H9 (cell line): Measurements from ENCODE around the gene EFNA5. TPM values are rescaled to one million over a fixed set of nuclear protein-coding genes. Genes with fewer than 3 reads are reported as not detected.

Source experiments
- DNase-seq: peaks from one replicate; pipeline ENCODE4 v3.0.0-alpha.2; 2017
- H2AFZ ChIP-seq: one replicate; pipeline ENCODE4 v1.6.1; 2013; ENCODE audit warnings: mild to moderate bottlenecking, low read length, control low read depth, moderate library complexity
- H2AK5ac ChIP-seq: 2 replicates; pipeline ENCODE4 v1.6.1; 2013; ENCODE audit warnings: low read length, control low read depth, mixed read lengths; ENCODE audit not compliant: insufficient read length
- H2BK120ac ChIP-seq: one replicate; pipeline ENCODE4 v1.6.1; 2013; ENCODE audit warnings: low read depth, mild to moderate bottlenecking, low read length, control low read depth, inconsistent platforms; ENCODE audit not compliant: poor library complexity, severe bottlenecking
- H2BK12ac ChIP-seq: 2 replicates; pipeline ENCODE4 v1.6.1; 2013; ENCODE audit warnings: low read length, control low read depth, mixed read lengths, low read depth; ENCODE audit not compliant: insufficient read length
- H2BK15ac ChIP-seq: 2 replicates; pipeline ENCODE4 v1.6.1; 2013; ENCODE audit warnings: low read depth, low read length, control low read depth
- H2BK20ac ChIP-seq: one replicate; pipeline ENCODE4 v1.6.1; 2013; ENCODE audit warnings: low read depth, mild to moderate bottlenecking, low read length, control low read depth, inconsistent platforms; ENCODE audit not compliant: poor library complexity, severe bottlenecking
- H2BK5ac ChIP-seq: 2 replicates; pipeline ENCODE4 v1.6.1; 2013; ENCODE audit warnings: low read length, control low read depth, mixed read lengths; ENCODE audit not compliant: insufficient read length
- H3K14ac ChIP-seq: 2 replicates; pipeline ENCODE4 v1.6.1; 2013; ENCODE audit warnings: low read length, control low read depth; ENCODE audit not compliant: insufficient read depth
- H3K18ac ChIP-seq: 2 replicates; pipeline ENCODE4 v1.6.1; 2013; ENCODE audit warnings: low read depth, mild to moderate bottlenecking, mixed read lengths, low read length, control low read depth; ENCODE audit not compliant: insufficient read length
- H3K23ac ChIP-seq: 2 replicates; pipeline ENCODE4 v1.6.1; 2013; ENCODE audit warnings: low read length, control low read depth, mixed read lengths, low read depth; ENCODE audit not compliant: insufficient read length
- H3K23me2 ChIP-seq: 2 replicates; pipeline ENCODE4 v1.6.1; 2013; ENCODE audit warnings: low read depth, mild to moderate bottlenecking, mixed read lengths, low read length, control low read depth; ENCODE audit not compliant: insufficient read length, poor library complexity, severe bottlenecking
- H3K27ac ChIP-seq: 2 replicates; pipeline ENCODE4 v1.5.1; 2013; ENCODE audit warnings: low read length, control low read depth, mixed read lengths, low read depth; ENCODE audit not compliant: insufficient read length
- H3K27me3 ChIP-seq: 2 replicates; pipeline ENCODE4 v1.6.1; 2013; ENCODE audit warnings: low read length, control low read depth, inconsistent platforms; ENCODE audit not compliant: insufficient read depth
- H3K4ac ChIP-seq: 2 replicates; pipeline ENCODE4 v1.6.1; 2013; ENCODE audit warnings: low read depth, mild to moderate bottlenecking, control low read depth, inconsistent platforms, low read length, moderate library complexity
- H3K4me1 ChIP-seq: 2 replicates; pipeline ENCODE4 v1.6.1; 2013; ENCODE audit warnings: low read length, control low read depth, inconsistent platforms; ENCODE audit not compliant: insufficient read depth
- H3K4me2 ChIP-seq: 2 replicates; pipeline ENCODE4 v1.6.1; 2013; ENCODE audit warnings: low read length, control low read depth, mixed read lengths; ENCODE audit not compliant: insufficient read length, insufficient read depth
- H3K56ac ChIP-seq: 2 replicates; pipeline ENCODE4 v1.6.1; 2013; ENCODE audit warnings: low read depth, mild to moderate bottlenecking, mixed read lengths, low read length, control low read depth; ENCODE audit not compliant: insufficient read length
- H3K79me1 ChIP-seq: 2 replicates; pipeline ENCODE4 v1.6.1; 2013; ENCODE audit warnings: low read depth, mild to moderate bottlenecking, moderate library complexity, low read length, control low read depth, inconsistent platforms; ENCODE audit not compliant: insufficient read depth, poor library complexity, severe bottlenecking
- H3K79me2 ChIP-seq: 2 replicates; pipeline ENCODE4 v1.6.1; 2013; ENCODE audit warnings: low read length, control low read depth, inconsistent platforms; ENCODE audit not compliant: insufficient read depth
- H3K9ac ChIP-seq: 2 replicates; pipeline ENCODE4 v1.6.1; 2013; ENCODE audit warnings: low read length, control low read depth, mixed read lengths; ENCODE audit not compliant: insufficient read length; ENCODE audit errors: extremely low read depth
- H3K9me3 ChIP-seq: one replicate; pipeline ENCODE4 v1.6.1; 2013; ENCODE audit warnings: low read depth, low read length, inconsistent platforms; ENCODE audit not compliant: control insufficient read depth
- H3T11ph ChIP-seq: one replicate; pipeline ENCODE4 v1.6.1; 2013; ENCODE audit warnings: mild to moderate bottlenecking, low read length, control low read depth, inconsistent platforms
- H4K20me1 ChIP-seq: one replicate; pipeline ENCODE4 v1.6.1; 2013; ENCODE audit not compliant: control insufficient read depth, insufficient read length, insufficient read depth
- H4K5ac ChIP-seq: 2 replicates; pipeline ENCODE4 v1.6.1; 2013; ENCODE audit warnings: low read depth, mild to moderate bottlenecking, mixed read lengths, low read length, control low read depth; ENCODE audit not compliant: insufficient read length
- H4K8ac ChIP-seq: replicated peaks from 2 replicates; pipeline ENCODE4 v1.6.1; 2013; ENCODE audit warnings: low read length, control low read depth, mixed read lengths, low read depth; ENCODE audit not compliant: insufficient read length
- H4K91ac ChIP-seq: 2 replicates; pipeline ENCODE4 v1.6.1; 2013; ENCODE audit warnings: low read depth, mild to moderate bottlenecking, moderate library complexity, mixed read lengths, low read length, control low read depth; ENCODE audit not compliant: insufficient read length
- H3K27ac Mint-ChIP-seq, 3 experiments: 2 replicates in 2 of 3; 3 replicates in 1 of 3; pipeline ENCODE4 v1.8.0; 2020 to 2021; ENCODE audit warnings: mixed read lengths in 3 of 3, mild to moderate bottlenecking in 1 of 3, moderate library complexity in 1 of 3
- H3K27me3 Mint-ChIP-seq: 2 replicates; pipeline ENCODE4 v1.8.0; 2021; ENCODE audit warnings: low read depth, mild to moderate bottlenecking, moderate library complexity, mixed read lengths
- H3K36me3 Mint-ChIP-seq, 3 experiments: 2 replicates in 2 of 3; 3 replicates in 1 of 3; pipeline ENCODE4 v1.8.0; 2020 to 2021; ENCODE audit warnings: low read depth in 3 of 3, mixed read lengths in 3 of 3; ENCODE audit not compliant: insufficient read depth in 1 of 3
- H3K4me1 Mint-ChIP-seq, 2 experiments: 2 replicates each; pipeline ENCODE4 v1.8.0; 2020; ENCODE audit warnings: mixed read lengths in 2 of 2
- H3K4me3 Mint-ChIP-seq, 2 experiments: 2 replicates in 1 of 2; 3 replicates in 1 of 2; pipeline ENCODE4 v1.8.0; 2020 to 2021; ENCODE audit warnings: mild to moderate bottlenecking in 2 of 2, mixed read lengths in 2 of 2, moderate library complexity in 1 of 2
- H3K9me3 Mint-ChIP-seq, 2 experiments: 2 replicates in 1 of 2; 3 replicates in 1 of 2; pipeline ENCODE4 v1.8.0; 2020; ENCODE audit warnings: mild to moderate bottlenecking in 2 of 2, mixed read lengths in 2 of 2, moderate library complexity in 1 of 2
- WGBS: extraction: QIAGEN DNeasy Blood & Tissue Kit; methylation state at CpG from one replicate; pipeline ENCODE4 v1.1.7; 2013; ENCODE audit warnings: missing lambda C conversion rate, low lambda C conversion rate, mixed read lengths; ENCODE audit not compliant: insufficient read length; ENCODE audit errors: extremely low coverage; 5-methylcytosine and 5-hydroxymethylcytosine counted together
- total RNA-seq: library from RNA; stranded (reverse); gene quantifications from 2 replicates; pipeline ENCODE4 v1.2.1, GENCODE V29; 2021
- TF ChIP-seq, protein P1 (sequence below): fragments of 200-600 bp; sonication (generic); conservative IDR thresholded peaks from 3 replicates; pipeline ENCODE4 v1.8.0; 2021; ENCODE audit warnings: antibody characterized with exemption, mild to moderate bottlenecking

The EFNA5 gene
- total RNA-seq, 1 experiment from 2014 or later = 20.4 TPM

DNA sequence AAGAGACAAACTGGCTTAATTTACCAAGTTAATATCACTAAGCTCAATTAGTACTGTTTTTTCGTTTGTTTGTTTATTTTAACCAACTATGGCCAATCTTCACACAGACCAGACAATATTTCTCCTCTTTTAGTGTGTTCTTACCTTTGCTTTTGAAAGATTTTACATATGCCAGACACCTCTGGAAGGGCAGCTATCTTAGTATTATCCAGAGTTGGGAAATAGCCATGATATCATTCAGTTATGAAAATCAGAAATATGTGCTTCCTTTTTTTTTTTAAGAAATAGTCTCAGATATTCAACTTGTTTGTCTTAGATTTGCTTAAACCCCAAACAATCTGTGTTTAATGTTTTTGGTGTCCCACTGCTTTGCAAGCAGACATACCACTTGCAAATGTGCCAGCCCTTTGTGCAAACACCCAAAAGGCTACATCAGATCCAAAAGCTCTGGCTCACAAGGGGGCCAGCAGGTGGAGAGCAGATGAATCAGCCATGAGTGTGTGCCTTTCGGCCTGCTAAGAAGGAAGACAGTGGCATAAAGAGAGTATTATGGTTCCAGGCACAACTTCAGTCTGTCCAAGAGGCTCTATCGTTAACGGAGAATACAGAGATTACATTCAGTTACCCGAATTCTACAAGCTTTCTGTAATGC, 147.6 kb downstream of the EFNA5 start:
- TF ChIP-seq, protein P1, sequence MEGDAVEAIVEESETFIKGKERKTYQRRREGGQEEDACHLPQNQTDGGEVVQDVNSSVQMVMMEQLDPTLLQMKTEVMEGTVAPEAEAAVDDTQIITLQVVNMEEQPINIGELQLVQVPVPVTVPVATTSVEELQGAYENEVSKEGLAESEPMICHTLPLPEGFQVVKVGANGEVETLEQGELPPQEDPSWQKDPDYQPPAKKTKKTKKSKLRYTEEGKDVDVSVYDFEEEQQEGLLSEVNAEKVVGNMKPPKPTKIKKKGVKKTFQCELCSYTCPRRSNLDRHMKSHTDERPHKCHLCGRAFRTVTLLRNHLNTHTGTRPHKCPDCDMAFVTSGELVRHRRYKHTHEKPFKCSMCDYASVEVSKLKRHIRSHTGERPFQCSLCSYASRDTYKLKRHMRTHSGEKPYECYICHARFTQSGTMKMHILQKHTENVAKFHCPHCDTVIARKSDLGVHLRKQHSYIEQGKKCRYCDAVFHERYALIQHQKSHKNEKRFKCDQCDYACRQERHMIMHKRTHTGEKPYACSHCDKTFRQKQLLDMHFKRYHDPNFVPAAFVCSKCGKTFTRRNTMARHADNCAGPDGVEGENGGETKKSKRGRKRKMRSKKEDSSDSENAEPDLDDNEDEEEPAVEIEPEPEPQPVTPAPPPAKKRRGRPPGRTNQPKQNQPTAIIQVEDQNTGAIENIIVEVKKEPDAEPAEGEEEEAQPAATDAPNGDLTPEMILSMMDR = peak; percentile 18; the same call in 1 of the 3 replicates
- Mint-ChIP-seq H3K4me3 (no peak overlapping the region), H3K27ac (peak overlapping the region in 1 of 3 experiments; percentile 74; a peak in 3 of 7 replicates), H3K36me3 (no peaks in the 10 kb centered on the region; a peak in 1 of 7 replicates), H3K4me1 (peaks cover 71% of the 10 kb centered on the region in 2 experiments), H3K27me3 (no peaks in the 10 kb centered on the region), H3K9me3 (no peaks in the 10 kb centered on the region)
- no peaks in the 10 kb centered on the region for H3K9me3 ChIP-seq
- no peak overlapping the region for H2BK12ac ChIP-seq
- H3K4me2 ChIP-seq = no peak overlapping the region
- H3K4ac ChIP-seq = no peak overlapping the region
- no peak overlapping the region for H2BK120ac ChIP-seq
- H3K27ac ChIP-seq = no peak overlapping the region
- no peak overlapping the region for H2BK5ac ChIP-seq
- no peak overlapping the region for H2BK15ac ChIP-seq
- H3K56ac ChIP-seq = no peak overlapping the region
- no peak overlapping the region for H2AFZ ChIP-seq
- no peaks in the 10 kb centered on the region for H3K79me1 ChIP-seq
- no peak overlapping the region for H2AK5ac ChIP-seq
- no peak overlapping the region for H3K23ac ChIP-seq
- no peaks in the 10 kb centered on the region for H3K79me2 ChIP-seq
- H4K8ac ChIP-seq = no peak overlapping the region
- no peak for DNase-seq
- no peaks in the 10 kb centered on the region for H3K27me3 ChIP-seq
- H4K20me1 ChIP-seq = no peaks in the 10 kb centered on the region
- H3T11ph ChIP-seq = no peak overlapping the region
- no peak overlapping the region for H3K14ac ChIP-seq
- H4K91ac ChIP-seq = no peak overlapping the region
- H3K4me1 ChIP-seq = peaks cover 10% of the 10 kb centered on the region; the same call in 1 of the 2 replicates
- no peak overlapping the region for H4K5ac ChIP-seq
- no CpG with 5 or more reads among the region's 5 CpGs for WGBS
- no peak overlapping the region for H3K18ac ChIP-seq
- no peaks in the 10 kb centered on the region for H3K23me2 ChIP-seq
- no peak overlapping the region for H2BK20ac ChIP-seq
- no peak overlapping the region for H3K9ac ChIP-seq
